ENCODE results near the gene NEK8. TPM values are rescaled to one million over a fixed set of nuclear protein-coding genes. Genes with fewer than 3 reads are reported as not detected.

The NEK8 gene
- total RNA-seq, 1 donor from 2014 or later: 5.5 TPM

- peaks cover 4% of the 10 kb centered on the region for H3K4me1 Mint-ChIP-seq
- H3K27ac Mint-ChIP-seq: no peak overlapping the region
- DNase-seq: no peak
- no peak overlapping the region for H3K4me3 Mint-ChIP-seq
- no peaks in the 10 kb centered on the region for H3K9me3 Mint-ChIP-seq
- no peaks in the 10 kb centered on the region for H3K27me3 Mint-ChIP-seq
- H3K36me3 Mint-ChIP-seq (ENCODE audit: low read depth): peaks cover 52% of the 10 kb centered on the region
- intact Hi-C loops (cut with micrococcal nuclease): no loop called here
Measured at GRCh38 chr17:28703552-28704218, 24.9 kb upstream of the NEK8 start.

GRCh38 chr17:28704219-28704858 lies 24.2 kb upstream of the NEK8 start:
- Mint-ChIP-seq H3K27me3 (no peaks in the 10 kb centered on the region), H3K4me3 (no peak overlapping the region), H3K4me1 (peaks cover 4% of the 10 kb centered on the region), H3K9me3 (no peaks in the 10 kb centered on the region), H3K27ac (no peak overlapping the region), H3K36me3 (ENCODE audit: low read depth) (peaks cover 47% of the 10 kb centered on the region)
- intact Hi-C loops (cut with micrococcal nuclease): no loop called here
- peak; percentile 53 for DNase-seq

GRCh38 chr17:28705074-28705659 lies 23.4 kb upstream of the NEK8 start:
- peak overlapping the region; percentile 63 for H3K27ac Mint-ChIP-seq
- H3K4me1 Mint-ChIP-seq: peaks cover 4% of the 10 kb centered on the region
- H3K4me3 Mint-ChIP-seq: no peak overlapping the region
- H3K36me3 Mint-ChIP-seq (ENCODE audit: low read depth): peaks cover 39% of the 10 kb centered on the region
- H3K9me3 Mint-ChIP-seq: no peaks in the 10 kb centered on the region
- DNase-seq: no peak
- intact Hi-C loops (cut with micrococcal nuclease): no loop called here
- H3K27me3 Mint-ChIP-seq: no peaks in the 10 kb centered on the region

GRCh38 chr17:28705728-28706334 lies 22.8 kb upstream of the NEK8 start:
- H3K36me3 Mint-ChIP-seq (ENCODE audit: low read depth): peaks cover 35% of the 10 kb centered on the region
- no peak for DNase-seq
- peak overlapping the region; percentile 63 for H3K27ac Mint-ChIP-seq
- no peaks in the 10 kb centered on the region for H3K9me3 Mint-ChIP-seq
- H3K4me3 Mint-ChIP-seq: no peak overlapping the region
- peaks cover 8% of the 10 kb centered on the region for H3K4me1 Mint-ChIP-seq
- intact Hi-C loops (cut with micrococcal nuclease): no loop called here
- no peaks in the 10 kb centered on the region for H3K27me3 Mint-ChIP-seq

- intact Hi-C loops (cut with micrococcal nuclease): no loop called here
- no peaks in the 10 kb centered on the region for H3K27me3 Mint-ChIP-seq
Measured at GRCh38 chr17:28706471-28707338, 21.9 kb upstream of the NEK8 start.

GRCh38 chr17:28707339-28707720 lies 21.3 kb upstream of the NEK8 start:
- no peak overlapping the region for H3K27ac Mint-ChIP-seq
- H3K9me3 Mint-ChIP-seq: no peaks in the 10 kb centered on the region
- H3K4me3 Mint-ChIP-seq: no peak overlapping the region
- intact Hi-C loops (cut with micrococcal nuclease): no loop called here
- no peak for DNase-seq
- peaks cover 25% of the 10 kb centered on the region for H3K36me3 Mint-ChIP-seq (ENCODE audit: low read depth)
- H3K4me1 Mint-ChIP-seq: peaks cover 16% of the 10 kb centered on the region
- H3K27me3 Mint-ChIP-seq: no peaks in the 10 kb centered on the region

More at GRCh38 chr17:28706471-28707338, 21.9 kb upstream of the NEK8 start:
- peaks cover 11% of the 10 kb centered on the region for H3K4me1 Mint-ChIP-seq
- no peaks in the 10 kb centered on the region for H3K9me3 Mint-ChIP-seq
- DNase-seq: no peak
- no peak overlapping the region for H3K27ac Mint-ChIP-seq
- peaks cover 28% of the 10 kb centered on the region for H3K36me3 Mint-ChIP-seq (ENCODE audit: low read depth)
- no peak overlapping the region for H3K4me3 Mint-ChIP-seq

- intact Hi-C loops (cut with micrococcal nuclease): loop anchor here (1.0 to 5.0 kb wide), 3 partner anchors 8 to 66 kb away; partner anchors contain the start of genes BLTP2, RPL23A, SDF2 and SUPT6H
- peak; percentile 99 for DNase-seq
- peak overlapping the region; percentile 95 for H3K27ac Mint-ChIP-seq
- H3K9me3 Mint-ChIP-seq: no peaks in the 10 kb centered on the region
- peaks cover 15% of the 10 kb centered on the region for H3K27me3 Mint-ChIP-seq
- peaks cover 9% of the 10 kb centered on the region for H3K36me3 Mint-ChIP-seq (ENCODE audit: low read depth)
- H3K4me3 Mint-ChIP-seq: peak overlapping the region; percentile 91
- H3K4me1 Mint-ChIP-seq: peaks cover 17% of the 10 kb centered on the region
Measured at GRCh38 chr17:28710861-28711722, 17.5 kb upstream of the NEK8 start.

- intact Hi-C loops (cut with micrococcal nuclease): loop anchor here (1.0 to 5.0 kb wide), 3 partner anchors 8 to 67 kb away; partner anchors contain the start of genes BLTP2, RPL23A, SDF2 and SUPT6H
- Mint-ChIP-seq H3K27ac (peak within 1 kb of the TSS; percentile 95), H3K9me3 (no peaks in the 10 kb centered on the region)
Measured at GRCh38 chr17:28711723-28712031, 16.9 kb upstream of the NEK8 start, which contains the start of gene PROCA1. Gene PROCA1, minus strand, starts transcription at chr17:28711888. Its CDS starts 228 bp downstream, at chr17:28711660.

GRCh38 chr17:28712032-28712704 lies 16.4 kb upstream of the NEK8 start:
- no peaks in the 10 kb centered on the region for H3K9me3 Mint-ChIP-seq
- H3K4me1 Mint-ChIP-seq: peaks cover 17% of the 10 kb centered on the region
- intact Hi-C loops (cut with micrococcal nuclease): loop anchor here (5.0 kb wide), 1 partner anchor 50 kb away; the partner anchor contains the start of genes SDF2 and SUPT6H

More at GRCh38 chr17:28711723-28712031, 16.9 kb upstream of the NEK8 start, which contains the start of gene PROCA1:
- Mint-ChIP-seq H3K4me3 (peak within 1 kb of the TSS; percentile 91), H3K27me3 (peaks cover 18% of the 10 kb centered on the region), H3K4me1 (peaks cover 17% of the 10 kb centered on the region), H3K36me3 (ENCODE audit: low read depth) (peaks cover 9% of the 10 kb centered on the region)
- no peak for DNase-seq

GRCh38 chr17:28712705-28713415 lies 15.7 kb upstream of the NEK8 start:
- Mint-ChIP-seq H3K4me3 (peak overlapping the region; percentile 91), H3K9me3 (no peaks in the 10 kb centered on the region), H3K27me3 (peaks cover 18% of the 10 kb centered on the region), H3K27ac (peak overlapping the region; percentile 95), H3K36me3 (ENCODE audit: low read depth) (peaks cover 5% of the 10 kb centered on the region), H3K4me1 (peaks cover 18% of the 10 kb centered on the region)
- intact Hi-C loops (cut with micrococcal nuclease): loop anchor here (5.0 kb wide), 1 partner anchor 51 kb away; the partner anchor contains the start of genes SDF2 and SUPT6H
- no peak for DNase-seq

More at GRCh38 chr17:28712032-28712704, 16.4 kb upstream of the NEK8 start:
- DNase-seq: peak; percentile 91
- Mint-ChIP-seq H3K27ac (peak overlapping the region; percentile 95), H3K4me3 (peak overlapping the region; percentile 91), H3K27me3 (peaks cover 18% of the 10 kb centered on the region), H3K36me3 (ENCODE audit: low read depth) (peaks cover 9% of the 10 kb centered on the region)

GRCh38 chr17:28714281-28714680 lies 14.3 kb upstream of the NEK8 start:
- Mint-ChIP-seq H3K4me3 (no peak overlapping the region), H3K27ac (no peak overlapping the region), H3K27me3 (peaks cover 26% of the 10 kb centered on the region), H3K36me3 (ENCODE audit: low read depth) (peaks cover 2% of the 10 kb centered on the region), H3K4me1 (peaks cover 29% of the 10 kb centered on the region), H3K9me3 (no peaks in the 10 kb centered on the region)
- intact Hi-C loops (cut with micrococcal nuclease): loop anchor here (5.0 kb wide), 1 partner anchor 52 kb away; the partner anchor contains the start of genes SDF2 and SUPT6H
- no peak for DNase-seq

All from activated CD4-positive, alpha-beta T cell treated with anti-CD3 and anti-CD28 coated beads, Interleukin-2, amount 10 ng/mL, durations not matched to agents 24 days and 14 days (primary cell).